Hypothalamus (tissue), 51 donors: ENCODE data around the gene PTGIR.

Experiments used
- DNase-seq, 51 donors: peaks; one replicate each; lab custom pipeline; 2025; lab: John Stamatoyannopoulos, UW

PTGIR gene

GRCh38 chr19:46602392-46603194 lies 22.3 kb downstream of the PTGIR start:
- peak in 16 of 51 donors; percentile 30 to 82 (median 44) for DNase-seq

- peak in 4 of 51 donors; percentile 21 to 44 (median 40) for DNase-seq
These were observed 23.3 kb downstream of the PTGIR start, which contains the start of gene CALM3 for GRCh38 chr19:46601318-46602224. CALM3 (plus strand) TSS chr19:46601330; CDS start chr19:46601435, 105 bp downstream.

GRCh38 chr19:46600384-46601317 lies 24.2 kb downstream of the PTGIR start:
- DNase-seq, result peak; percentile 67 to 100 (median 94)

- no peak for DNase-seq
These were observed 25.0 kb downstream of the PTGIR start for GRCh38 chr19:46599716-46600373.

- no peak for DNase-seq
These were observed 26.4 kb downstream of the PTGIR start for GRCh38 chr19:46598372-46598917.

- no peak for DNase-seq
These were observed 28.9 kb downstream of the PTGIR start for GRCh38 chr19:46596008-46596407.

- no peak for DNase-seq
These were observed 33.0 kb downstream of the PTGIR start for GRCh38 chr19:46591870-46592269.

GRCh38 chr19:46591254-46591653 lies 33.6 kb downstream of the PTGIR start:
- DNase-seq, result no peak

- no peak for DNase-seq
These were observed 37.0 kb downstream of the PTGIR start for GRCh38 chr19:46587861-46588260.

- DNase-seq, result no peak
These were observed 38.6 kb downstream of the PTGIR start for GRCh38 chr19:46586294-46586693.

- no peak for DNase-seq
These were observed 39.4 kb downstream of the PTGIR start for GRCh38 chr19:46585539-46585938.

GRCh38 chr19:46580247-46580646 lies 44.6 kb downstream of the PTGIR start:
- no peak for DNase-seq

GRCh38 chr19:46579361-46579879 lies 45.5 kb downstream of the PTGIR start:
- DNase-seq, result peak in 15 of 51 donors; percentile 0 to 89 (median 8)

- no peak for DNase-seq
These were observed 46.4 kb downstream of the PTGIR start for GRCh38 chr19:46578450-46578849.

- peak in 2 of 51 donors; percentile 14 to 43 for DNase-seq
These were observed 50.4 kb downstream of the PTGIR start for GRCh38 chr19:46574533-46574932.

- no peak for DNase-seq
These were observed 51.0 kb downstream of the PTGIR start for GRCh38 chr19:46573679-46574498.

GRCh38 chr19:46571495-46571894 lies 53.4 kb downstream of the PTGIR start:
- DNase-seq, result no peak
